ENCODE data around the gene SPON1.

DNA sequence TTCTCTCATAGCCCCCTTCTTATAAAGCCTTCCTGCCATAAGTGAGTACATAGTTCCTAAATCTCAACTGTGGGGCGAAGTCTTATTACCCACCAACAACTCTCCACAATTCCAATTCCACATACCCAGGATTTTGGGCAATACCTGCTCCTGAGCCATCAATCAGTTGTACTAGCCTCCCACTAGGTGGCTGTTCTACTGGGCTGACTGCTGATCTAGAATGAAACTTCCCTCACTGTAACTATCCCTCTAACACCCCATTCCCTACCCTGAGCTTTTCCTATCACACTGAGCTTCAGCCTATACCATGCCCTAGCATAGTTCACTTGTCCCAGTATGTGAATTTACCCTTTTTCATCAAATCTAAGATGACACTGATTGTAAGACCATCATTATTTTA lies 344.0 kb downstream of the SPON1 start:
- TF ChIP-seq TBP (IDR thresholded peaks at IDR 0.05; ENCODE audit: low read depth, low read length) (no peak), RFX5 (IDR thresholded peaks at IDR 0.05; ENCODE audit: borderline replicate concordance, low read depth, low read length) (no peak), EZH2 (IDR thresholded peaks at IDR 0.05; ENCODE audit: low read depth, low read length, severe bottlenecking) (no peak), POLR2A (IDR thresholded peaks at IDR 0.05; ENCODE audit: control extremely low read depth in 1 of 2, low read depth in 2 of 2, low read length in 2 of 2) (no peak), MAFK (IDR thresholded peaks at IDR 0.05; ENCODE audit: low read depth, low read length) (no peak), HDAC6 (IDR thresholded peaks at IDR 0.05; ENCODE audit: low read depth, low read length) (no peak)
- TF ChIP-seq, protein P1, sequence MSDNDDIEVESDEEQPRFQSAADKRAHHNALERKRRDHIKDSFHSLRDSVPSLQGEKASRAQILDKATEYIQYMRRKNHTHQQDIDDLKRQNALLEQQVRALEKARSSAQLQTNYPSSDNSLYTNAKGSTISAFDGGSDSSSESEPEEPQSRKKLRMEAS (IDR thresholded peaks at IDR 0.05), result no peak
- TF ChIP-seq, protein P2, sequence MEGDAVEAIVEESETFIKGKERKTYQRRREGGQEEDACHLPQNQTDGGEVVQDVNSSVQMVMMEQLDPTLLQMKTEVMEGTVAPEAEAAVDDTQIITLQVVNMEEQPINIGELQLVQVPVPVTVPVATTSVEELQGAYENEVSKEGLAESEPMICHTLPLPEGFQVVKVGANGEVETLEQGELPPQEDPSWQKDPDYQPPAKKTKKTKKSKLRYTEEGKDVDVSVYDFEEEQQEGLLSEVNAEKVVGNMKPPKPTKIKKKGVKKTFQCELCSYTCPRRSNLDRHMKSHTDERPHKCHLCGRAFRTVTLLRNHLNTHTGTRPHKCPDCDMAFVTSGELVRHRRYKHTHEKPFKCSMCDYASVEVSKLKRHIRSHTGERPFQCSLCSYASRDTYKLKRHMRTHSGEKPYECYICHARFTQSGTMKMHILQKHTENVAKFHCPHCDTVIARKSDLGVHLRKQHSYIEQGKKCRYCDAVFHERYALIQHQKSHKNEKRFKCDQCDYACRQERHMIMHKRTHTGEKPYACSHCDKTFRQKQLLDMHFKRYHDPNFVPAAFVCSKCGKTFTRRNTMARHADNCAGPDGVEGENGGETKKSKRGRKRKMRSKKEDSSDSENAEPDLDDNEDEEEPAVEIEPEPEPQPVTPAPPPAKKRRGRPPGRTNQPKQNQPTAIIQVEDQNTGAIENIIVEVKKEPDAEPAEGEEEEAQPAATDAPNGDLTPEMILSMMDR (IDR thresholded peaks at IDR 0.05; ENCODE audit: control extremely low read depth in 1 of 3, insufficient read depth in 1 of 3, low read depth in 1 of 3, low read length in 3 of 3), result peak in 2 of 3 experiments; percentile 48 to 55; a peak in 3 of 4 replicates
